SH-SY5Y (cell line): ENCODE measurements around the gene CHRNB1.

Experiments
- GATA2 ChIP-seq: IDR thresholded peaks from 2 replicates; pipeline ENCODE4 v1.6.1; 2011; ENCODE audit warnings: mild to moderate bottlenecking, low read depth, low read length
- GATA3 ChIP-seq: IDR thresholded peaks from 2 replicates; pipeline ENCODE4 v1.6.1; 2011; ENCODE audit warnings: low read depth, mild to moderate bottlenecking, low read length, moderate library complexity

DNA sequence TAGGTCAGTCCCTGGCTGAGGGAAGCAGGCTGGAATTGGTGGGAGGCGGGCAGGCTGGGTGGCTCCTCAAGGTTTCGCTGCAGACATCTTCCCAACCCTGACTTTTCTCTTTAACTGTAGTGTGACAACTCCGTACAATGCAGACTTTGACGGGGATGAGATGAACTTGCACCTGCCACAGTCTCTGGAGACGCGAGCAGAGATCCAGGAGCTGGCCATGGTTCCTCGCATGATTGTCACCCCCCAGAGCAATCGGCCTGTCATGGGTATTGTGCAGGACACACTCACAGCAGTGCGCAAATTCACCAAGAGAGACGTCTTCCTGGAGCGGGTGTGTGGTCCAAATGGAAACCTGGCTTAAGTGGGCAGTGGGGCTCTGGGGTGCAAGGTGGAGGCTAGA lies 54.3 kb downstream of the CHRNB1 start:
- TF ChIP-seq GATA2 = no peak
- TF ChIP-seq GATA3 = no peak
